Stimulated activated CD8-positive, alpha-beta memory T cell treated with anti-CD3 and anti-CD28 coated beads, Interleukin-2, amount 100 ng/mL, for 1 hour (primary cell): ENCODE measurements around the gene CPM.

Source experiments
- DNase-seq, 2 donors: peaks; one replicate each; pipeline ENCODE4 v3.0.0-alpha.2; 2020; ENCODE audit warnings: low read depth in 2 of 2

The CPM gene

DNA sequence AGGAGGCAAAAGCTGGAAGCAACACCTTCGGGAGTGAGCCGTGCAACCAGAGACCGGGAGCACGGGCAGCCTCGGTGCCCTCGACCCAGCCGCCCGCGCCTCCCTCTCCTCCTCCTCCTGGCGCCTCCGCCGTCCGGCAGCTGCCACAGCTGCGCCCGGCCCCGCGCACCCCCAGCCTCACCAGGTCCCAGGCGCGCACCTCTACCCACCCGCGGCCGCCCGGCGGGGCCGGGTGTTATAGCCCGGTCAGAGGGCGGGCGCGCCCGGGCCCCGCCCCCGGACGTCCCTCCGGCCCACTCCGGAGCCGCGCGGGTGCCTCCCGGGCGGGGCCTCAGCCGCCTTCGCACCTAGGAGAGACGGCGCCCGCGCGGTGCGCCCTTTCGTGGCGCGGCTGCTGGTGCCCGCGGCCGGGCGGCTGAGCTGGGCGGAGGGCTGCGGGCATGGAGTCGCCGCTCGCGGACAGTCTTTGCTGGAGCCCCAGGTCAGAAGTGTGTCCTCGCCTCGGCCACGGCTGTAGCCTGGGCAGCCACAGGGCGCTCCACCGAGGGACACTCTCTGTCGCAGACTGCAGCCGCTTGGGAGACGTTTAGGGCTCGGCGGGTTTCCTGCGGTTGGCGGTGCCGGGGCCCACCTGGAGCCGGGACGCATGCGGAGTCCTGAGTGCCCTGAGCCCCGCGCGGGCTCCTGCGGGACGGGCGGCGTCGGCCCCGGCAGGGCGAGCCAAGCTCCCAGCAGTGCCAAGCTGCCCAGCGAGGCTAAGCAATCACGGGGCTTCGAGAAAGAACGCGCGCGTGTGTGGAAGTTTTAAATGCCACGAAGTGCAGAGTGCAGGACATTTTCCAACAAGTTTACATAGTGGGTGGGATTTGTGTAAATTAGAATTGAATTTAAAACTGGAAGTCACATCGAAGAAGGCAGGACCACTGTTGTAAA, at the start of gene CPM:
CPM (minus strand) TSS at position 211 of the 933 bp plus-strand sequence. CDS start 334 bp downstream, outside the sequence.
- peak; percentile 21 to 37 for DNase-seq

GRCh38 chr12:68981516-68981915, 48.5 kb upstream of the CPM start:
- DNase-seq, result no peak

DNA sequence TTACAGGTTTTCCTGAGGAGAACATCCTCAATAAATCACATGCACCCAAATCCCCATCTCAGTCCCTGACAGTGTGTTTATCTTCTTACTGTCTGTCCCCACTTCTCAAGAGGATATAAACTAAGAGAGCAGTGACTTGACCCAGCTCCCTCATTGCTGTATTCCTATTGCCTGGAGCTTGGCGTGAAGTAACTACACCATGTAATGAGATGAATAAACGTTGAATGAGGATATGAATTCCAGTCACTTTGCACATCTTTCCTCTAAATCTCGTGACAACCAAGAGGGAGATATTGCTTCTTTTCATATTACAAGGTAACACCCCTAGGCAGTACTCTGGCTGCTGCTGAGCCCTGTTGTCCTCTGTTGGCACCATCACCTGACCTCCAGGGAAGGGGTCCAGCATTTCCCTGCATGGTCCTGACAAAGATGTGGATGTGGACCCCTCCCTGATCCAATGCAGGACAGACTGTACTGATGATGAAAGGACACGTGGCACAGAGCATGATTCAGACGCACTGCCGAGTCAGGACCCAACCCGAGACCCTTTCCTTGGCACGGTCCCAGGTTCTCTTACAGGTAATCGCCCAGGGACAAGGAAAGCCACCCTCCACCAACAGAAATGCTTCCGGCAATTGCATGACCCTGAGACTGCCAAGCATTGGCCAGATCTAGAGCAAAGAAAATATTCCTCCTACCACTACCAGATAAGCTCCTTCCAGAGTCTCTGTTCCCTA, 47.7 kb upstream of the CPM start:
- DNase-seq, result no peak

- no peak for DNase-seq
Measured at GRCh38 chr12:68978678-68979077, 45.7 kb upstream of the CPM start.

- DNase-seq, result no peak
Measured at GRCh38 chr12:68977909-68978610, 45.1 kb upstream of the CPM start.

GRCh38 chr12:68977335-68977734, 44.4 kb upstream of the CPM start:
- no peak for DNase-seq

DNA sequence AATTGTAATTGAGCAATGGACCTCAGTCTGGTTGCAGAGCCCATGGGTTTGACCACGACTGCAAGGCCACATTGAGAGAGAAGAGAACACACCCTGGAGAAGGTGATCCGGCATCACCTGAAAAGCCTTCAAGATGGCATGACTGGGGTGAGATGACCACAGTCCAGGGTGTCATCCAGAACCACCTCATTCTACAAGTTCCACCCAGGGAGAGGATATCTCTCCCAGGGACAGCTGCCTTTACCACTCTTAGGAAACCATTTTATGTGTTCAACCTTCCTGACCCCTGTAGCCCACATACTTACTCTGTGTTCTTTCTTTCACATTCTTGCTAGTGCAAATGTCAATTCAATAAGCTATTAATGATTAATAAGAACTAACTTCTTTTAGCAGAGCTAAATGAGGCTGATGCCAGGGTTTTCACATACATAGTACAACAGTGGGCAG, 43.4 kb upstream of the CPM start:
- no peak for DNase-seq

DNA sequence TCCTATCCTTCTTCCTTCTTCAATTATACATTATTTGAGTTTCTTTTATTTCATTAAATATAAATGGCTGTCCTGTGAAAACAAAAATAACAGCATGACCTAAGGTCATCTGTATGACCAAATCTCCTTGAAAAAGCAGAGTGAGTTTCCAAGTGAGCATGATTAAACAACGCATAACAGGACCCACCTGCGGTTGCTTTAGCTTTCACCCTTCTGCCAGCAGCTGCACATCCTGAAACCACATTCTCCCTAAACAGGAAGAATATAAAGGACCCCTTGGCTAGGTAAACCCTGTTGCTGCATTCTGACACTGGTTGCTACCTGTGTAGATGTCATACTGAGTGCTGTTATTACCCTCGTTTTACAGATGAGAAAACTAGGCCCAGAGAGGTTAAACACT, 42.8 kb upstream of the CPM start:
- DNase-seq, result no peak

DNA sequence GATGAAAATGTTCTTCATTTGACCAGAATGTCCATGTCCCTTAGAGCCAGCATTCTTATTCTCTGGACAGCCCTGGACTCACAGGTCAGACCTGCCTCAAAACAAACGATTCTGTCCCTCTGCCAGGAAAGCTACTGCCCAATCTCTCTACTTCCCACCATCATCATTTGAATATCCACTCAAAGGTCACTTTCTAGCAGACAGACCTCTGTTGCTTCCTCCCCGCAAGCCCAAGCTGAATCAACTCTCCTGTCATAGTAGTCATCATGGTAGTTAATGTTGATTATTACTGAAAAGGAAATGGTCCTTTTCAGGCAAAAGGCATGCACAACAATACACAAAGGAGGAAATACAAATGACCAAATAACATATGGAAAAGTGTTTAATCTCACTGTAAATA, 39.6 kb upstream of the CPM start:
- DNase-seq, result no peak

- DNase-seq, result no peak
Measured at GRCh38 chr12:68971404-68971803, 38.4 kb upstream of the CPM start.

DNA sequence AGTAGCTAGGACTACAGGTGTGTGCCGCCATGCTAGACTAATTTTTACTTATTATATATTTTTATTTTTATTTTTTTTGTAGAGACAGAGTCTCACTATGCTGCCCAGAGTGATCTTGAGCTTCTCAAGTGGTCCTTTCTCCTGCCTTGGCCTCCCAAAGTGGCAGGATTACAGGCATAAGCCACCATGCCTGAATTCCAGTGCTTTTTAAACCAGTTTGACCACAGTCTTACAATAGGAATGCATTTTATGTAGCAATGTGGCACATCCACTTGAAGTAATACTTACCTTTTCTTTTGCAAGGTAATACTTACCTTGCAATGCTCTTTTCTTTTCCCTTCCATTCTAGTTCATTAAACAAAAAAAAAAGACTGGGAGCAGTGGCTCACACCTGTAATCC, 38.0 kb upstream of the CPM start:
- no peak for DNase-seq

DNA sequence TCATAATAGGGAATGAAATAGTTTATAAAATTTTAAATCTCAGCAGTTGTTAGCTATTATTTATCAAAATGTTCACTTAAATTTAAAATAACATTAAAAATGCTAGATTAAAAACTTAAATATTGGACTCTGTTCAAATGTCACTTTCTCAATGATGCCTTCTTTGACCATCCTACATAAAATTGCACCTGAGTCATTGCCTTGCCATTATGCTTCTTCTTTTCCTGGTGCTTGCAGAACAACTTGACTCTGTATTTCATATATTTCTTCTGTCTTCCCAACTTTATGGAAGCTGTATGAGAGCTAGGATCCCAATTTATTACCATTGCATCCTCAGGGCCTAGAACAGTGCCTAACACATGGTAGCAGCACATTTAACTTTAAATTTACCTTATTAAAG, 37.3 kb upstream of the CPM start:
- DNase-seq, result no peak

DNA sequence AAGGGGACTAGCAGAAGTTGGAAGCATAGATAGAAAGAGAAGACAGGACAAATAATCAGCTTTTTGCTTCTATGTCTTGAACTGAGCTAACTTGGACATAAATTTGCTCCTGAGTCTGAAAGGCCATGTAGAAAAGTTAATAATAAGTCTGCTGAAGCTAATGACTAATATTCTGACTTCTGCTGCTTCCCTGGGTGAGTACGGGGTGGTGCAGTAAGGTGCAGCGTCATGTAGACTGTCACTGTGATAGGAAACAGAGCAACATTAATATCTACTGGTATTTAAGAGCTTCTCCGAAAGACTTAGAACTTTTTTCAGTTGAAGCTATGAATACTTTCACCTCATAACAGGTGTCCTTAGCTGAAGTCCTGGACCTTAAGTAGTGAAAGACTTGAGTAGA, 34.1 kb upstream of the CPM start:
- DNase-seq, result no peak

DNA sequence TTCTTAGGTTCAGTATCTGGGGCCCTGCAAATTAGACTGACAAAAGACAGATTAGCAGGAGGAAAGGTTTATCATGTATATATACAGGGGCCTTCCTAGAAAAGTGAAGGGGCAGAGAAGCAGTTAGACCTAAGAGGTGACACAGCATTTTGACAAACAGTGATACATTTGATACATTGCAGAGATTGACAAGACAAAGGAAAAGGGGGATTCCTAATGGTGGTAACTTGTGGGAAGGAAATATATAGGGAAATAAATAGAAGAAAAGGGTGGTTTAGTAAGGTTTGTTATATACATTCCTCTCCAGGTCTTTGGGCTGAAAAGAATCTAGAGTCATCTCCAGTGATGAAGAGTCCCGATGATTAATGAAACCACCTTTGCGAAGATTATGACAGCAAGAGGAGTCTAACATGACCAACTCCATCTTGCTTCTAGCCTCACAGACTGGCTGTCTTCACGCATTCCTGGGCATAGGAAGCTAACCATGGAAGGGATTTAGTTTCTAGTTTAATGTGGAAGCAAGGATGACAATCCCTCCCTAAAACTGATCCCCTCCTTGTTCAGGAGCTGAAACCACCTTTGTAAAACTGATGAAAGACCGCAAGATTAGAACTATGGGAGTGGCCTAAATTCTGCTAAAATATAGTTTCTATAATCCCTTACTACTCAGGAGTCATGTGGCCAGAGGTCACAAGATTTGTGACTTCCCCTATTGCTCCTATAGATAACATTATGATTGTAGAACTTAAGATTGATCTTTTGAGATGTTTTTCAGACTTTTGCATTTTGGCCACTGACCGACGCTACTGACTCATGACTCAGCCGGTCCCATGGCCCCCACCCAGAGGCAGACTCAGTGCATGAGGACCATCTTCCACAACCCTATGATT, 31.1 kb upstream of the CPM start:
- no peak for DNase-seq

DNA sequence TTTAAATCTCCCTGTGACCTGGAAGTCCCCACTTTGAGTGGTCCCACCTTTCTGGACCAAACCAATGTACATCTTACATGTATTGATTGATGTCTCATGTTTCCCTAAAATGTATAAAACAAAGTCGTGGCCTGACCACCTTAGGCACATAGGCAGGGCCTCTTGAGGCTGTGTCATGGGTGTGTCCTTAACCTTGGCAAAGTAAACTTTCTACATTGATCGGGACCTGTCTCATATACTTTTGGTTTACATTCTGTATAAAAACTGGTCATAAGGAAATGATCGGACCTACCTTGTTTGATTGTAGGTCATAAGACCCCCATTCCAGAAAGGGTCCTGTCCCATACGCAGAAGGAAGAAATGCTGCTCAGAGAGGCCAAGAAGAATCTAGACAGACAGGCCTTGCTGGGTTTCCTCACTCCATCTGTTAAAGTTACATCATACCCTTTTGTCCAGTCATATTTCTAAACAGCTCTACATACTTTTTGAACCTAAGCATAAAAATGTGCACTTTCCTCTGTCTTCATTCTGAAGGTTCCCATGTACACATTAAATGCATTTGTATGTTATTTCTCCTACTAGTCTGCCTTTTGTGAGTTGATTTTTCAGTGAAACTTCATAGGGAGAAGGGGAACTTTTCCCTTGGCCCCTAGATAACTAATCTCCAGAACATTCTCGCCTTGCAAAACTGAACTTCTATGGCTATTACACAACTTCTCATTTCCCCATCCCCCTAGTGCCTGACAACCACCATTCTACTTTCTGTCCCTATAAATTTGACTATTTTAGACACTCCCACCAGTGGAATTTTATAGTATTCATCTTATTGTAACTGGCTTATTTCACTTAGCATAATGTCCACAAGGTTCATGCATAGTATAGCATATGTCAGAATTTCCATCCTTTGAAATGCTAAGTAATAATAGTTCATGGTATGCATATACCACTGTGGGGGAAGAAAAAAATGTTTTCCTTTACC, 30.2 kb upstream of the CPM start:
- DNase-seq, result no peak

DNA sequence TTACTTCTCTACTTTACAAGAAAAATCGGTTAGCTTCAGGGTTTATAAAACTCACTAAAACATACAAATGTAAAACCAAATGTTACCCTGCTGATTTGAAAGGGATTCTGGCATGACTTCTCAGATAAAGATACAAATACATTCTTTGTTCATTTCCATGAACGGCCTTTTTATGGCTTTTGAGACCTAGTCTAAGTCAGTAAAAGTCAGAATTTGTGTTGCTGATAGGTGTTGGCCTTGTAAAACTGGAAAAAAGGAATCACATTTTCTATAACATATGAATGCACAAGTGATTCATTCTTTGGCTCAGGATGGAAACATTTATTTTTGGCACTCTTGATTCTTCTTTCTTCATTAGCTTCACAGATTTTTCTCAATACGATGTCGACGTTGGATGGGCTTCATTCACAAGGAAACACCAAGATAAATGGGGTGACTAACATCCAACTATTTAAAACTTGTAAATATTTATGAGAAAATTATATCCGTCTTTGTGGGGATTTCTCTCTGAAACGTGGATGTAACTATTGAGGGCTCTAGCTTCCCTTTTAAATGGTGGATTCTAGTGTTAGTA, 27.0 kb upstream of the CPM start:
- no peak for DNase-seq

GRCh38 chr12:68959143-68959858, 26.3 kb upstream of the CPM start:
- no peak for DNase-seq

DNA sequence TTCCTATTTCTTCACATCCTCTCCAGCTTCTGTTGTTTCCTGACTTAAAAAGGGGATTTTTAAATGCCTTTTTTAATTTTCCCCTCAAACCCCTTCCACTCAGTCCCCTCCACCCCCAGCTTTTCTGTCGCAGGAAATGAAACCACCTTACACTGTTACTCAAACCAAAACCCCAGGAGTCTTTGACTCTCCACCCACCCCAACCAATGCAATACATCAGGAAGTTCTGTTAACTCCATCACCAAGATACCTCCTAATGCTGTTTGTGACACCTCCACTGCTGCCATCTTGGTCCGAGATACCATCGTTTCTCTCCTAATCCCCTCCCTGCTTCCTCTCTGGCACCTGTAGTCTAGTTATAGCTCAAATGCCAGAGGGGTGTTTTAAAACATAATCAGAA, 25.4 kb upstream of the CPM start:
- no peak for DNase-seq

DNA sequence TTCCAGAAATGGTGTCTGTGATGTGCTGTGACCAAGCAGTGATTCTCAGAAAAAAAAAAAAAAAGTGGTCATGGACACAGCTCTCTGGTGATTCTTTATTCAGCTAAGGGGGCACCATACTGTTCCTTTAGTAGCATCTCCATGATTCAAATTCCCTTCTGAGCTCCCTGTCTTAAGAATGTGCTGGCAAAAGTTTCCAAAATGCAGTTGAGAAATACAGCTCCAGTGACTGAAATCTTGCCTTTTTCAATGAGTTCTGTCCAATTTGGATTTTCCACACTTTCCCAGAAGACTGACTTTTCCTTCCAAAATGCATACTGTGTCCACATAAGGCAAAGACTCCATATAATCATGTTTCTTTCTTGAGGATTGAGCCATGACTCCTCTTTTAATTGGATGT, 24.3 kb upstream of the CPM start:
- no peak for DNase-seq
